ENCODE results near the gene SPRY4.

DNA sequence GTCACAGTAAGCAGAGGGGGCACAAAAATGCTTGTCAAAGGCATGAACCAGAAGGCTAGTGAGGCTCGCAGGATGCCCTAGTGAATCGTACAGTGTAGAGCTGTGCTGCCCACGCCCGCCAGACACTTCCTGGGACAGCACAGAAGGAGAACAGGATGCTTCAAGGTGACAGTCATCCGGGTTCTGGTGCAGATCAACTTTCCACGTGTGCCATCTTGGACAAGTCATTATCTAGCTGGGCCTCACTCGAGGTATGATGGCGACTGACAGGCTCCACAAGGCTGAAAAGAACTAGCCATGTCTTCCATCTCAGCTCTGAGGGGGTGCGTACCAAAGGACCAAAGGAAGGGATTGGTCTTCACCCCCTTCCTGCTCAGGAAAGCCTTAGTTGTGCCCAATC lies 14.0 kb downstream of the SPRY4 start:
- no peak for TF ChIP-seq POLR2AphosphoS5 (IDR thresholded peaks at IDR 0.05; ENCODE audit: low read depth, low read length)
- no peak for TF ChIP-seq TAF1 (IDR thresholded peaks at IDR 0.05; ENCODE audit: low read depth, low read length)
- no peak for TF ChIP-seq PAX5 (IDR thresholded peaks at IDR 0.05; ENCODE audit: insufficient read depth, low read length, severe bottlenecking)
- TF ChIP-seq POLR2A (IDR thresholded peaks at IDR 0.05; ENCODE audit: low read depth, low read length), result no peak
- TF ChIP-seq SPI1 (IDR thresholded peaks at IDR 0.05; ENCODE audit: low read depth, low read length), result no peak
- no peak for TF ChIP-seq POU2F2 (IDR thresholded peaks at IDR 0.05; ENCODE audit: low read depth, low read length)

All from GM12891 (cell line).